Activated T-cell treated with anti-CD3 and anti-CD28 coated beads, Interleukin-2, amount 50 U/mL, for 24 hours (primary cell): ENCODE results near the gene SVEP1.

Source experiments
- DNase-seq: peaks from one replicate; pipeline ENCODE4 v3.0.0-alpha.2; 2020
- H3K27ac Mint-ChIP-seq: 2 replicates; pipeline ENCODE4 v1.8.0; 2020; ENCODE audit warnings: mild to moderate bottlenecking, mixed read lengths
- H3K27me3 Mint-ChIP-seq: 2 replicates; pipeline ENCODE4 v1.8.0; 2020; ENCODE audit warnings: mixed read lengths
- H3K36me3 Mint-ChIP-seq: 2 replicates; pipeline ENCODE4 v1.8.0; 2020; ENCODE audit warnings: low read depth, mixed read lengths
- H3K4me1 Mint-ChIP-seq: 2 replicates; pipeline ENCODE4 v1.8.0; 2020; ENCODE audit warnings: low read depth, mixed read lengths
- H3K4me3 Mint-ChIP-seq: 2 replicates; pipeline ENCODE4 v1.8.0; 2020; ENCODE audit warnings: mild to moderate bottlenecking, moderate library complexity, mixed read lengths
- H3K9me3 Mint-ChIP-seq: 2 replicates; pipeline ENCODE4 v1.8.0; 2020; ENCODE audit warnings: mixed read lengths

Gene SVEP1

DNA sequence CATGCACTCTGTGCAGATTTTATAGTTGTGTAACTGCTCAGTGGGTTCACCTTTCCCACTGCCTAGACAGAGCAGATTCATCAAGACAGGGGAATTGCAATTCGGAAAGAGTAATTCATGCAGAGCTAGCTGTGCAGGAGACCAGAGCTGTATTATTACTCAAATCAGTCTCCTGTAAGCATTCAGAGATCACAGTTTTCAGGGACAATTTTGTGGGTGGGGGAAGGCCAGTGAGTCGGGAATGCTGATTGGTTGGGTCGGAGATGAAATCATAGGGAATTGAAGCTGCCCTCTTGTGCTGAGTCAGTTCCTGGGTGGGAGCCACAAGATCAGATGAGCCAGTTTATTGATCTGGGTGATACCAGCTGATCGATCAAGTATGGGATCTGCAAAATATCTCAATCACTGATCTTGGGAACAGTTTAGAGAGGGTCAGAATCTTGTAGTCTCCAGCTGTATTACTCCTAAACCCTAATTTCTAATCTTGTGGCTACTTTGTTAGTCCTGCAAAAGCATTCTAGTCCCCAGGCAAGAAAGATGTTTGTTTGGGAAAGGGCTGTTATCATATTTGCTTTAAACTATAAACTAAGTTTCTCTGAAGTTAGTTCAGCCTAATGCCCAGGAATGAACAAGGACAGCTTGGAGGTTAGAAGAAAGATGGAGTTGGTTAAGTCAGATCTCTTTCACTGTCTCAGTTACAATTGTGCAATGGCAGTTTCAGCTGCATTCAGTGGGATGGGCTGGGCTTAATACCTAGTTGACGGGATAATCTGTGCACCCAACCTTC lies 12.7 kb upstream of the SVEP1 start:
- Mint-ChIP-seq H3K27me3 (peaks cover 1% of the 10 kb centered on the region), H3K4me1 (no peaks in the 10 kb centered on the region), H3K4me3 (no peak overlapping the region), H3K36me3 (no peaks in the 10 kb centered on the region), H3K9me3 (peaks cover 15% of the 10 kb centered on the region), H3K27ac (no peak overlapping the region)
- DNase-seq: no peak

DNA sequence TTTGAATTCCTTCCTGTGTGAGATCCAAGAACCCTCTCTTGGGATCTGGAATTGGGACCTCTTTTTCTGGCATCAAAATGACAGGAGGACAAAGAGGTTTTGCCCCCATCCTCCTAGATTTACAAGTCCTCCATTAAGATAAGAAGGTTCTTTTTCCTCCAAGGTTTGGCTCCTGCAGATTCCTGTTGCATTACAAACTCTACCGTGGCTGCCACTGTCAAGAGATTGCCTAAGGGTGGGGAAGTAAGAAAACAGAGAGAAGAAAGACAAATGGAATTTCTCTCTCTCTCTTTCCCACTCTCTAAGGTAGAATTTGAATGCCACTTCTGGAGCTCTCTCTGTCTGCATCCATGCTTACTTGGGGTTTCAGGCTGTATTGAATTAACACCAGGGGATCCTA lies 12.0 kb upstream of the SVEP1 start:
- Mint-ChIP-seq H3K9me3 (peaks cover 16% of the 10 kb centered on the region), H3K27me3 (peaks cover 3% of the 10 kb centered on the region), H3K27ac (no peak overlapping the region), H3K4me1 (no peaks in the 10 kb centered on the region), H3K4me3 (no peak overlapping the region), H3K36me3 (no peaks in the 10 kb centered on the region)
- no peak for DNase-seq

GRCh38 chr9:110590816-110591215 lies 11.3 kb upstream of the SVEP1 start:
- no peaks in the 10 kb centered on the region for H3K36me3 Mint-ChIP-seq
- peaks cover 16% of the 10 kb centered on the region for H3K9me3 Mint-ChIP-seq
- DNase-seq: no peak
- H3K27ac Mint-ChIP-seq: no peak overlapping the region
- H3K4me1 Mint-ChIP-seq: no peaks in the 10 kb centered on the region
- H3K27me3 Mint-ChIP-seq: peaks cover 3% of the 10 kb centered on the region
- no peak overlapping the region for H3K4me3 Mint-ChIP-seq

- no peak for DNase-seq
- Mint-ChIP-seq H3K36me3 (no peaks in the 10 kb centered on the region), H3K27ac (no peak overlapping the region), H3K9me3 (peaks cover 18% of the 10 kb centered on the region), H3K4me1 (no peaks in the 10 kb centered on the region), H3K4me3 (no peak overlapping the region), H3K27me3 (peaks cover 3% of the 10 kb centered on the region)
Measured at GRCh38 chr9:110588296-110588695, 8.8 kb upstream of the SVEP1 start.

DNA sequence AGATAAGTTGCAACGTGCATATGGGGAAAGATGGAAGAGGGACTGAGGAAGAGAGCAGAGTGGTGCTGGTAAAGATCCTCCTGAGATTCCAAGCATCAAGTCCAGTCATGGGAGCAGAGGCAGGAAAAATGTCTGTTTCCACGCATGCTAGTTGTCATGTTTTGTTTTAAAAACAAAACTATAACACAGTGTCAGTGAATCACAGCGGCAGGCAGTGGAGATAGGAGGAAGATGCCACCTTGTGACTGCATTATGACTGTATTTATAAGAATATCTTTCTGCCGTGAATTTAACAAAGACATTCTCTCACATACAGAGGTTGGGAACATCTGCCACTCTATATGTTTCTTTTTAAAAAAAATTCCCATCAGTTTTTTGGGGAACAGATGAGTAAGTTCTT lies 3.7 kb upstream of the SVEP1 start:
- Mint-ChIP-seq H3K27me3 (peaks cover 31% of the 10 kb centered on the region), H3K9me3 (peaks cover 8% of the 10 kb centered on the region), H3K4me1 (peaks cover 6% of the 10 kb centered on the region), H3K36me3 (no peaks in the 10 kb centered on the region), H3K4me3 (no peak overlapping the region), H3K27ac (no peak overlapping the region)
- DNase-seq: no peak

- H3K4me3 Mint-ChIP-seq: no peak overlapping the region
- H3K9me3 Mint-ChIP-seq: peaks cover 2% of the 10 kb centered on the region
- peaks cover 6% of the 10 kb centered on the region for H3K4me1 Mint-ChIP-seq
- H3K27ac Mint-ChIP-seq: no peak overlapping the region
- peaks cover 40% of the 10 kb centered on the region for H3K27me3 Mint-ChIP-seq
- DNase-seq: no peak
- H3K36me3 Mint-ChIP-seq: no peaks in the 10 kb centered on the region
Measured at GRCh38 chr9:110582156-110582555, 2.6 kb upstream of the SVEP1 start.

GRCh38 chr9:110580850-110581249 lies 1.3 kb upstream of the SVEP1 start:
- no peak for DNase-seq
- no peak overlapping the region for H3K27ac Mint-ChIP-seq
- H3K4me3 Mint-ChIP-seq: no peak overlapping the region
- no peaks in the 10 kb centered on the region for H3K36me3 Mint-ChIP-seq
- H3K4me1 Mint-ChIP-seq: peaks cover 6% of the 10 kb centered on the region
- H3K27me3 Mint-ChIP-seq: peaks cover 41% of the 10 kb centered on the region
- H3K9me3 Mint-ChIP-seq: peaks cover 2% of the 10 kb centered on the region

- Mint-ChIP-seq H3K27ac (no peak overlapping the region), H3K4me1 (peaks cover 6% of the 10 kb centered on the region), H3K9me3 (peaks cover 2% of the 10 kb centered on the region), H3K27me3 (peaks cover 41% of the 10 kb centered on the region), H3K4me3 (no peak overlapping the region), H3K36me3 (no peaks in the 10 kb centered on the region)
- DNase-seq: no peak
Measured at GRCh38 chr9:110579862-110580219, 300 bp upstream of the SVEP1 start.

DNA sequence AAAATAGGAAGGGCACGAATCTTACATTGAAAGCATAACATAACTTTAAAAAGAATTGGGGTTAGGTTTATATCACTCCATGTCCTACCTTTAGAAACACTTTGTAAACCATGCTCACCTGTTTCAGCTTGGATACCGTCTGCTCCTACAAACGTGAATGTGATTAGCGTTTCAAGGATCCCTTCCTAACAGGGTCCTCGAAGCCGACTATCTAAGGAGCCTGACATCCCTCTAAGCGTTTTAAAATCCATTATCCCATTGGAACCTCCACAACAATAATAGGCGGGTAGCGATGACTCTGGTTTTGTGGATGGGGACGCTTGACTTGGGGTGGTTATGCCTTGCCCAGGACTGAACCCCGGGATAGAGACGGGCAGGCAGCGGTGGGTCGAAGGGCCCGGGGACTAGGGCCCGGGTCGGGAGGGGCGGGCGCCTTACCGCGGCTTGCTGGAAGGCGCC lies 937 bp downstream of the SVEP1 start:
- no peak overlapping the region for H3K4me3 Mint-ChIP-seq
- H3K9me3 Mint-ChIP-seq: no peaks in the 10 kb centered on the region
- H3K36me3 Mint-ChIP-seq: no peaks in the 10 kb centered on the region
- DNase-seq: no peak
- H3K27me3 Mint-ChIP-seq: peaks cover 41% of the 10 kb centered on the region
- H3K27ac Mint-ChIP-seq: no peak overlapping the region
- H3K4me1 Mint-ChIP-seq: peaks cover 6% of the 10 kb centered on the region

DNA sequence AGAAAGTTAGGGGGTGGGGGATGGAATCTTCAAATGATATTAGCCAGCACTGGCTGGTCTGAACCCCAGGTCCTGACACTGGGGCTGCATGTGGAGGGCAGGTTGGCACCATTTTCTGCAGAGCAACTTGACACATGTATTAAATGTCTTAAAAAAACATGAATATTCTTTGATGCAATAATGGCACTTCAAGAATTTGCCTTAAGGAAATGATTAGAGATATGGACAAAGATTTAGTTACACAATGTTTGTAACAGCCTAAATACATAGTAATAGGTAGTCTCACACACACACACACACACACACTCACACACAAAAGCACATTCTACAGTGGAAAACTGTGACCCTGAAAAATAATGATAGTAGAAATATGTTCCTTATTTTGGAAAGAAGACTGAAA lies 3.6 kb downstream of the SVEP1 start:
- no peak overlapping the region for H3K27ac Mint-ChIP-seq
- H3K27me3 Mint-ChIP-seq: peaks cover 36% of the 10 kb centered on the region
- DNase-seq: no peak
- H3K4me3 Mint-ChIP-seq: no peak overlapping the region
- peaks cover 6% of the 10 kb centered on the region for H3K4me1 Mint-ChIP-seq
- no peaks in the 10 kb centered on the region for H3K36me3 Mint-ChIP-seq
- H3K9me3 Mint-ChIP-seq: no peaks in the 10 kb centered on the region

GRCh38 chr9:110575169-110575568 lies 4.4 kb downstream of the SVEP1 start:
- H3K27me3 Mint-ChIP-seq: peaks cover 28% of the 10 kb centered on the region
- H3K9me3 Mint-ChIP-seq: no peaks in the 10 kb centered on the region
- H3K4me1 Mint-ChIP-seq: peaks cover 6% of the 10 kb centered on the region
- H3K36me3 Mint-ChIP-seq: no peaks in the 10 kb centered on the region
- no peak overlapping the region for H3K27ac Mint-ChIP-seq
- DNase-seq: no peak
- H3K4me3 Mint-ChIP-seq: no peak overlapping the region

DNA sequence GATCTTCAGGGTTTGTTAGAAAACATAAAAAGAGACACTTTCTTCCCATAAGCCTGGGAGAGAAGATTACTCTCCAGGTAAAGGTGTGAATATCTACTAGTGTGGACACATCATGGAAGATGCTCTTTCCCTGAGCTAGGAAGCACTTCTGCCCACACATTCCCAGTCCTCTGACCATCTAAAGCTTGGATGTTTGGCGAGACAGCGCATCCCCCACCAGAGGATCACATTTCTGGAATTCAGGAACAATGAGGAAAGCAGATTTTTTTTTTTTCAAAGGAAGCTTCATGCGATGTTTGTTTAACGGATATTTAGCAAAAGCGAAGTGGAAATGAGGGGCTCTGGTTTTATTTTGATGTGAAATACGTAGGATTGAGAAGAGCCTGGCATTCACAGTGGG lies 6.2 kb downstream of the SVEP1 start:
- Mint-ChIP-seq H3K9me3 (no peaks in the 10 kb centered on the region), H3K4me1 (no peaks in the 10 kb centered on the region), H3K36me3 (no peaks in the 10 kb centered on the region), H3K27me3 (peaks cover 13% of the 10 kb centered on the region), H3K4me3 (no peak overlapping the region), H3K27ac (no peak overlapping the region)
- DNase-seq: no peak

- Mint-ChIP-seq H3K9me3 (no peaks in the 10 kb centered on the region), H3K4me1 (no peaks in the 10 kb centered on the region), H3K27me3 (no peaks in the 10 kb centered on the region), H3K4me3 (no peak overlapping the region), H3K36me3 (no peaks in the 10 kb centered on the region), H3K27ac (no peak overlapping the region)
- no peak for DNase-seq
Measured at GRCh38 chr9:110571801-110572483, 7.6 kb downstream of the SVEP1 start.

DNA sequence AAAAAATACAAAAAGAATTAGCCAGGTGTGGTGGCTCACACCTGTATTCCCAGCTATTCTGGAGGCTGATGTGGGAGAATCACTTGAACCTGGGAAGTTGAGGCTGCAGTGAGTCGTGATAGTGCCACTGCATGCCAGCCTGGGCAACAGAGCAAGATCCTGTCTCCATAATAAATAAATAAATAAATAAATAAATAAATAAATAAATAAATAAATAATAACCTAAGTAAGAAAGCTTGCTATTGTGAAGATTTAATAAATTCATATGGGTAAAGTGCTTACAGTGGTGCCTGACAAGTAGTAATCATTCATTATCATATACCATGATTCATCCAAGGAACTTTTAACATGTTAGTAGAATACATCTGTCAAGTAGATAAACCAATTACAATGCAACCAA lies 13.4 kb downstream of the SVEP1 start:
- H3K4me3 Mint-ChIP-seq: no peak overlapping the region
- no peaks in the 10 kb centered on the region for H3K36me3 Mint-ChIP-seq
- H3K27ac Mint-ChIP-seq: no peak overlapping the region
- no peaks in the 10 kb centered on the region for H3K9me3 Mint-ChIP-seq
- no peaks in the 10 kb centered on the region for H3K4me1 Mint-ChIP-seq
- no peak for DNase-seq
- H3K27me3 Mint-ChIP-seq: no peaks in the 10 kb centered on the region

DNA sequence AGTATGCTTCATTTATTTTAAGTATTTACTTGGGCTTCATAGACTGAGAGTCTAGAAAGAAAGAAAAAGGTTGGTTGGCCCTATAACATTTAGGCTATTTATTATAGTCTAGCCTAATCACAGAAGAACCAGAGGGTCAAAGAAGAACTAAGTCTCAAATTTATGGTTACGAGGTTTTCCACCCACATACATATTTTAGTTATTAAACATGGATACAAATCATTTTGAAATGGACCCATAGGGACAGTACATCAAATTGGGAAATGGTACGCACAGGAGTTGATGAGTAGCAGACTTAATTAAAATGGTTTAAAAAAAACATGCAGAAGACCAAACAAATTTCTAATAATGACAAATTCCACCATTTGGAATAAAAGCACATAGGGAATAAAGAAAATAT lies 17.7 kb downstream of the SVEP1 start:
- Mint-ChIP-seq H3K27ac (no peak overlapping the region), H3K36me3 (no peaks in the 10 kb centered on the region), H3K9me3 (peaks cover 1% of the 10 kb centered on the region), H3K4me1 (no peaks in the 10 kb centered on the region), H3K27me3 (no peaks in the 10 kb centered on the region), H3K4me3 (no peak overlapping the region)
- DNase-seq: no peak
